Lung (tissue), 12 donors: ENCODE data around the gene ALDH3A2. TPM values are rescaled to one million over a fixed set of nuclear protein-coding genes. Genes with fewer than 3 reads are reported as not detected.
A peak's percentile ranks its signal among the peaks of the same experiment; 100 is the strongest.

Experiments used
- ATAC-seq: fragments of 200-7000 bp; cut with Tn5 transposase; one replicate; pipeline ENCODE4 v1.9.1; 2020; ENCODE audit warnings: moderate number of reproducible peaks; ENCODE audit not compliant: insufficient read depth, low FRiP score
- DNase-seq, 3 donors: peaks; one replicate each; pipeline ENCODE4 v3.0.0-alpha.2; 2013 to 2017
- H3K27ac ChIP-seq, 2 donors: one replicate each; pipeline ENCODE4 v1.5.1; 2013; ENCODE audit warnings: mild to moderate bottlenecking in 2 of 2, moderate library complexity in 2 of 2, control low read depth in 1 of 2, inconsistent platforms in 1 of 2, low read depth in 1 of 2, low read length in 1 of 2
- H3K27me3 ChIP-seq, 3 donors: one replicate each; pipeline ENCODE4 v1.5.1; 2013; ENCODE audit warnings: low read length in 2 of 3; ENCODE audit not compliant: control insufficient read depth in 3 of 3, insufficient read depth in 3 of 3
- H3K36me3 ChIP-seq, 4 donors: one replicate each; pipeline ENCODE4 v1.5.1; 2013; ENCODE audit warnings: low read length in 4 of 4, mild to moderate bottlenecking in 1 of 4, moderate library complexity in 1 of 4; ENCODE audit not compliant: control insufficient read depth in 4 of 4, insufficient read depth in 4 of 4
- H3K4me1 ChIP-seq, 5 donors: one replicate each; pipeline ENCODE4 v1.5.1; 2013; ENCODE audit warnings: low read length in 5 of 5, mild to moderate bottlenecking in 2 of 5, moderate library complexity in 1 of 5; ENCODE audit not compliant: control insufficient read depth in 5 of 5, insufficient read depth in 5 of 5
- H3K4me3 ChIP-seq: one replicate; pipeline ENCODE4 v1.5.1; 2013; ENCODE audit warnings: mild to moderate bottlenecking, control low read depth, moderate library complexity
- H3K9ac ChIP-seq, 2 donors: one replicate each; pipeline ENCODE4 v1.5.1; 2013; ENCODE audit warnings: low read length in 2 of 2, control low read depth in 1 of 2; ENCODE audit not compliant: insufficient read depth in 1 of 2
- H3K9me3 ChIP-seq, 4 donors: one replicate each; pipeline ENCODE4 v1.5.1; 2013; ENCODE audit warnings: low read length in 3 of 4, mild to moderate bottlenecking in 1 of 4, moderate library complexity in 1 of 4; ENCODE audit not compliant: control insufficient read depth in 4 of 4, insufficient read depth in 3 of 4
- WGBS, 2 donors: extraction: QIAGEN DNeasy Blood & Tissue Kit; methylation state at CpG; one replicate each; pipeline ENCODE4 v1.1.7; 2013; 5-methylcytosine and 5-hydroxymethylcytosine counted together
- polyA plus RNA-seq, 2 donors: library from polyadenylated mRNA; stranded (reverse); fragments of 200-250 nt; gene quantifications; one replicate each; pipeline ENCODE4 v1.2.1, GENCODE V29; 2013
- total RNA-seq, 2 donors: library from RNA; depleted of rRNA in 1 of 2; stranded (reverse); fragments of >200 nt in 1 of 2; gene quantifications; one replicate each; pipeline ENCODE4 v1.2.1, GENCODE V29; 2014 to 2021
- TF ChIP-seq, protein P1 (sequence below): IDR thresholded peaks from 2 replicates; pipeline ENCODE4 v1.5.1; 2012; ENCODE audit warnings: mild to moderate bottlenecking; ENCODE audit errors: control extremely low read depth, extremely low read depth
- donor health status: control.
- donor health status: control.
- donor health status: Bipolar disorder and iron deficiency.
- donor health status: healthy.
- donor health status: DM: yes; HTN: yes; CAD: no.

ALDH3A2 gene
- total and polyA plus RNA-seq, 4 donors = 50.7 to 107 (median 79.3) TPM

DNA sequence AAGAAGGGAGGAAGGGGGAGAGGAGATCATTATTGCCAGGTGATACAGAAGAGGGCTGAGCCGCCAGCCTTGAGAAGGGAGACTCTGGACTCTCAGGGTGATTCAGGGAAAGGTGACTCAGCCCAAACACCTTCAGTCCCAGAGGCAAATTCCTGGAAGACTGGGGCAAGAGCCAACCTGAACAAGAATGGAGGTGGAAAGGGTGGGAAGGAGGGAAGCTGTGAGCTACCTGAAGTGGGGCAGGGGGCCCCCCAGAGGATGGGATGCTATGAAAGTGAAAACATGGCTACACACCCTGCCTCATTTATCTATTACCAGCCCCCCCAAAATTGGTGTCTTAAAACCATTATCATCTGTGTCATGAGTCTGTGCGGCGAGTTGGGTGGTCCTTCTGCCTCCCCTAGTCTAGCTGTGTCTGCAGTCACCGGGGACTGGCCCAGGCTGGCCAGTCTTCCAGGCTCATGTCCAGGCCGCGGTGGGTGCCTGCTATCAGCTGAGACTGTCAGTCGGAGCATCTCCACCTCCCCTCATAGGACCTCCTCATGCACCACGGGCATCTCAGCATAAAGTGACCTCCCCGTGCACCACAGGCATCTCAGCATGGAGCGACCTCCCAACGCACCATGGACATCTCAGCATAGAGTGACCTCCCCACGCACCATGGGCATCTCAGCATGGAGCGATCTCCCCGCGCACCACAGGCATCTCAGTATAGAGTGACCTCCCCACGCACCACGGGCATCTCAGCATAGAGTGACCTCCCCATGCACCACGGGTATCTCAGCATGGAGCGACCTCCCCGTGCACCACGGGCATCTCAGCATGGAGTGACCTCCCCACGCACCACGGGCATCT lies 71.0 kb downstream of the ALDH3A2 start:
- 95 to 96% methylated on average over 23 of the region's 23 CpGs for WGBS, 2 donors
- Histone ChIP-seq H3K4me1 (peaks cover 0 to 12% (median 7%) of the 10 kb centered on the region in 5 donors), H3K36me3 (no peaks in the 10 kb centered on the region), H3K4me3 (no peak overlapping the region), H3K27ac (no peak overlapping the region), H3K27me3 (no peaks in the 10 kb centered on the region), H3K9ac (no peak overlapping the region), H3K9me3 (no peaks in the 10 kb centered on the region)
- DNase-seq (no peak), ATAC-seq (no peak)
- TF ChIP-seq, protein P1, sequence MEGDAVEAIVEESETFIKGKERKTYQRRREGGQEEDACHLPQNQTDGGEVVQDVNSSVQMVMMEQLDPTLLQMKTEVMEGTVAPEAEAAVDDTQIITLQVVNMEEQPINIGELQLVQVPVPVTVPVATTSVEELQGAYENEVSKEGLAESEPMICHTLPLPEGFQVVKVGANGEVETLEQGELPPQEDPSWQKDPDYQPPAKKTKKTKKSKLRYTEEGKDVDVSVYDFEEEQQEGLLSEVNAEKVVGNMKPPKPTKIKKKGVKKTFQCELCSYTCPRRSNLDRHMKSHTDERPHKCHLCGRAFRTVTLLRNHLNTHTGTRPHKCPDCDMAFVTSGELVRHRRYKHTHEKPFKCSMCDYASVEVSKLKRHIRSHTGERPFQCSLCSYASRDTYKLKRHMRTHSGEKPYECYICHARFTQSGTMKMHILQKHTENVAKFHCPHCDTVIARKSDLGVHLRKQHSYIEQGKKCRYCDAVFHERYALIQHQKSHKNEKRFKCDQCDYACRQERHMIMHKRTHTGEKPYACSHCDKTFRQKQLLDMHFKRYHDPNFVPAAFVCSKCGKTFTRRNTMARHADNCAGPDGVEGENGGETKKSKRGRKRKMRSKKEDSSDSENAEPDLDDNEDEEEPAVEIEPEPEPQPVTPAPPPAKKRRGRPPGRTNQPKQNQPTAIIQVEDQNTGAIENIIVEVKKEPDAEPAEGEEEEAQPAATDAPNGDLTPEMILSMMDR = no peak

DNA sequence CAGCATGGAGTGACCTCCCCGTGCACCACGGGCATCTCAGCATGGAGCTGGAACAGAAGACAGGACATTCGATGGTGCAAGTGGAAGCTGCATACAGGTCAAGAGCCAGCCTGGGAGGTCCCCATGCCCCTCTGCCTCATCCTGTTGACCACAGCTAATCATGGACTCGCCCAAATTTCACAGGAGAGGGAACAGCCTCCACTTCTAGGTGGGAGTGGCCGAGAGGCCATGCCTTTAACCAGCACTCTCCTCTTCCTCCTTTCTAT lies 71.6 kb downstream of the ALDH3A2 start:
- H3K36me3 ChIP-seq = no peaks in the 10 kb centered on the region
- no peaks in the 10 kb centered on the region for H3K9me3 ChIP-seq
- H3K4me3 ChIP-seq = no peak overlapping the region
- no peak overlapping the region for H3K9ac ChIP-seq
- no peak for ATAC-seq
- DNase-seq = no peak
- peaks cover 0 to 12% (median 7%) of the 10 kb centered on the region in 5 donors for H3K4me1 ChIP-seq
- no peaks in the 10 kb centered on the region for H3K27me3 ChIP-seq
- TF ChIP-seq, protein P1 = no peak
- 76 to 89% methylated on average over 4 to 5 of the region's 5 CpGs for WGBS, 2 donors
- H3K27ac ChIP-seq = no peak overlapping the region

GRCh38 chr17:19720631-19721426 lies 72.3 kb downstream of the ALDH3A2 start:
- peaks cover 0 to 12% (median 7%) of the 10 kb centered on the region in 5 donors for H3K4me1 ChIP-seq
- H3K9ac ChIP-seq = no peak overlapping the region
- no peak overlapping the region for H3K4me3 ChIP-seq
- TF ChIP-seq, protein P1 = no peak
- no peak overlapping the region for H3K27ac ChIP-seq
- ATAC-seq = no peak
- no peaks in the 10 kb centered on the region for H3K9me3 ChIP-seq
- no peaks in the 10 kb centered on the region for H3K27me3 ChIP-seq
- WGBS, 2 donors = 56 to 58% methylated on average over 9 of the region's 9 CpGs
- peak; percentile 11 to 28 (median 23) for DNase-seq
- H3K36me3 ChIP-seq = no peaks in the 10 kb centered on the region
